Suprapubic skin (tissue), 4 donors: ENCODE measurements around the gene CD63.

ENCODE experiments used
- EP300 ChIP-seq: sonication (generic); formaldehyde crosslinking; IDR thresholded peaks from one replicate; pipeline ENCODE4 v1.6.1; 2017; ENCODE audit warnings: antibody characterized with exemption
- POLR2AphosphoS5 ChIP-seq, 3 donors: sonication (generic); formaldehyde crosslinking; IDR thresholded peaks; one replicate each; pipeline ENCODE4 v1.6.1; 2017; ENCODE audit warnings: antibody characterized with exemption in 3 of 3
- TF ChIP-seq, protein P1 (sequence below), 2 donors: fragments of 200-600 bp in 1 of 2; fragments of 450-650 bp in 1 of 2; sonication (generic) in 1 of 2; IDR thresholded peaks; one replicate each; pipeline ENCODE4 v1.5.1; 2016 to 2019; ENCODE audit warnings: antibody characterized with exemption in 2 of 2, mild to moderate bottlenecking in 1 of 2, moderate library complexity in 1 of 2

DNA sequence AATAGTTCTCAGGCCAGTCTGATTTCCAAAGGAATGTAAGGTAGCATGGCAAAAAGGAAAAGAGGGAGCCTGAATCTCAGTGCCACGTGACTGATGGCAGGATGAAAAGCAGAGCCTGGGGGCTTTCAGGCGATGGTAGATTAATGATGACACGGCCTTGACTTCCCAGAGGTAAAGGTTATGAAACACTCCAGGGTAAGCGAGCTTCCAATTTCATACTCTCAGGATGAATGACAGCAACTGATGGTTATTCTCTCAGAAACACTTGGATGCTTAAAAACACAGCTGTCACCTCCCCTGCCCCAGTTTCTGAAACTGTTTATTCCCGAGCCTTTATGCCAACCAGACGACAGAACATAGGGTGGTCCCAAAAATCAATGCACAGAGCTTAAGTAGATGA, 42.9 kb upstream of the CD63 start:
- TF ChIP-seq, protein P1, sequence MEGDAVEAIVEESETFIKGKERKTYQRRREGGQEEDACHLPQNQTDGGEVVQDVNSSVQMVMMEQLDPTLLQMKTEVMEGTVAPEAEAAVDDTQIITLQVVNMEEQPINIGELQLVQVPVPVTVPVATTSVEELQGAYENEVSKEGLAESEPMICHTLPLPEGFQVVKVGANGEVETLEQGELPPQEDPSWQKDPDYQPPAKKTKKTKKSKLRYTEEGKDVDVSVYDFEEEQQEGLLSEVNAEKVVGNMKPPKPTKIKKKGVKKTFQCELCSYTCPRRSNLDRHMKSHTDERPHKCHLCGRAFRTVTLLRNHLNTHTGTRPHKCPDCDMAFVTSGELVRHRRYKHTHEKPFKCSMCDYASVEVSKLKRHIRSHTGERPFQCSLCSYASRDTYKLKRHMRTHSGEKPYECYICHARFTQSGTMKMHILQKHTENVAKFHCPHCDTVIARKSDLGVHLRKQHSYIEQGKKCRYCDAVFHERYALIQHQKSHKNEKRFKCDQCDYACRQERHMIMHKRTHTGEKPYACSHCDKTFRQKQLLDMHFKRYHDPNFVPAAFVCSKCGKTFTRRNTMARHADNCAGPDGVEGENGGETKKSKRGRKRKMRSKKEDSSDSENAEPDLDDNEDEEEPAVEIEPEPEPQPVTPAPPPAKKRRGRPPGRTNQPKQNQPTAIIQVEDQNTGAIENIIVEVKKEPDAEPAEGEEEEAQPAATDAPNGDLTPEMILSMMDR (IDR thresholded peaks at IDR 0.05): no peak
- TF ChIP-seq EP300 (no peak), POLR2AphosphoS5 (IDR thresholded peaks at IDR 0.05) (no peak)
